ENCODE measurements around the gene TOPORS.

TOPORS gene

GRCh38 chr9:32566770-32567169, 14.4 kb upstream of the TOPORS start:
- no peak for DNase-seq (ENCODE audit: low read depth)
- no peak overlapping the region for H3K4me3 ChIP-seq (ENCODE audit: low read depth, low read length)
- TF ChIP-seq CTCF (conservative IDR thresholded peaks at IDR 0.05; ENCODE audit: low read depth, low read length) = no peak

GRCh38 chr9:32565967-32566366, 13.6 kb upstream of the TOPORS start:
- DNase-seq (ENCODE audit: low read depth) = no peak
- no peak overlapping the region for H3K4me3 ChIP-seq (ENCODE audit: low read depth, low read length)
- no peak for TF ChIP-seq CTCF (conservative IDR thresholded peaks at IDR 0.05; ENCODE audit: low read depth, low read length)

DNA sequence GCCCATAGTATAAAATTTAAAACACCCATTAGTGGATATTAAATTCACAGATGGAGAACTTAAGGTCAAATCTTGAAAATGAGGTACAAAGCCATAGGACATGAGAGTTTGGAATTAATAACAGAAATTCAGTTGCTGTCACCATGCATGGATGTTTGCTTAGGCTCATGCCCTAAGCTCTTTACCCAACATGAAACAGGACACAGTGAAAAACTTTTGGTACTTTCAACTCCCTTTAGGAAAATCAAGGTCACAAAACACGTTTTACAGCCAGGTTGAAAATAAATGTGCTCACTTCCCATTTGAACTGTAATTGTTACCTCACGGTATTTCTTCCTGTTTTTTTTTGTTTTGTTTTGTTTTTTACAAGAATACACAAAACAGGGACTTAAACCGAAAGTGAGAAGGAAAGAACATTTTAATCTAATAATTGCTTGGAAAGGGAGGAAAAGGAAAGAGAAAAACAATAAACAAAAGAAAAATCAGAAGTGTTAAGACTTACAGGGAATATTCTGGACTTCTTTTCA, 6.1 kb upstream of the TOPORS start:
- no peak for TF ChIP-seq CTCF (conservative IDR thresholded peaks at IDR 0.05; ENCODE audit: low read depth, low read length)
- H3K4me3 ChIP-seq (ENCODE audit: low read depth, low read length) = no peak overlapping the region
- no peak for DNase-seq (ENCODE audit: low read depth)

DNA sequence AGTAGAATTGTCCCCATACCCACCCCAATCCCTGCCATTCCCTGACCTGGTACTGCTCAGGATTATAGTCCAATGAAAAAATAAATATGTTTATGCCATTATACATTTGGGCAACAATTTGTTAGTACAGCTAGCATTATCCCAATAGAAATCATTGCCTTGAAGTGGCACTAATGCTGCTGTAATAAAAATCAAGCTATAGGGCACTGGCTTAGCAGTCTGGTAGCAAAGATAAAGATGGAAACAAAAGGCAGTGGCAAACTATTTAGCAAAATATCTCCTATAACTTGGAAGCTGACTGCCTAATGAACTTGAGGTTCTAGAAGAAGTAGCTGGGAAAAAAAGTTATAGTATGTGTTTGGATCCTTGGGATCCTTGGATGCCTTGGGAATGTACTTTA, 2.2 kb upstream of the TOPORS start:
- DNase-seq (ENCODE audit: low read depth) = no peak
- TF ChIP-seq CTCF (conservative IDR thresholded peaks at IDR 0.05; ENCODE audit: low read depth, low read length) = no peak

GRCh38 chr9:32554107-32554506, 1.7 kb upstream of the TOPORS start:
- no peak overlapping the region for H3K4me3 ChIP-seq (ENCODE audit: low read depth, low read length)
- DNase-seq (ENCODE audit: low read depth) = peak; percentile 47
- no peak for TF ChIP-seq CTCF (conservative IDR thresholded peaks at IDR 0.05; ENCODE audit: low read depth, low read length)

More for the DNA sequence above, 2.2 kb upstream of the TOPORS start:
- no peak overlapping the region for H3K4me3 ChIP-seq (ENCODE audit: low read depth, low read length)

DNA sequence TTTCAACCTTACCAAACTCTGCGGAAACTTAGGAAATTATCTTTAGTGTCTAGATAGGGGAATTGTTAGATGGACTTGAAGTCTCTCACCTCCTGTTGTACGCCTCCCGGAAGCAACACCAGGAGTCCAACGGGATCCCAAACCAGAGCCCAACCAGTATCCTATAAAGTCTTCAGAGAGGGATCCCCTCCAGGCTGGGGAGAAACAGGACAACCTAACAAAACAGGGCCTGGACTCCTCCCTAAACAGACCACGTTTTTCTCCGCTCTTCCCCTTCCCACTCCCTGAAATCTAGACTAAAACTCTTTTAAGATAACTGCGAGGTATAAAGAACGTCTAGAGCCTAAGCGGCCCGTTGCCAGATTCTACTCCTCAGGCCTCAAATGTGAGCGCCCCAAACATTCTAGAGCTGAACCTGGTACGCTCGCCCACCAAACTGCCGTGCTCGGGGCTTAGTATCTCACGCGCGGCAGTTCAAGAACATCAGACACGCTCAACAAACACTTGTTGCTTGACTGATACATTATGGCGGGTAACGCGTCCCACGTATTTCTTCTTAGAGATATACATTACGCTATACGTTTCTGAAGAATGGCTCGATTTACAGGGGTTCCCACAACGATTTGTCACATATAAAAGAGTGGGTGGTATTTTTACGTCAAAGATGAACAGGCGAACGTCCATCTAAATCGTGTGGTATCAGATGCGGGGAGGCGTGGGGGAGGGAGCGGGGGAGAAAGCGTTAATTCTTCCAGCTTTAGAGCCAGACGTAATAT, 922 bp downstream of the TOPORS start:
- TF ChIP-seq CTCF (conservative IDR thresholded peaks at IDR 0.05; ENCODE audit: low read depth, low read length) = no peak

More for the DNA sequence above, 922 bp downstream of the TOPORS start:
- DNase-seq (ENCODE audit: low read depth) = peak; percentile 52
- peak overlapping the region; percentile 84 for H3K4me3 ChIP-seq (ENCODE audit: low read depth, low read length)

All from choroid plexus epithelial cell (primary cell).